ENCODE measurements around the gene CD86. TPM values are rescaled to one million over a fixed set of nuclear protein-coding genes. Genes with fewer than 3 reads are reported as not detected.

Gene CD86, protein sequence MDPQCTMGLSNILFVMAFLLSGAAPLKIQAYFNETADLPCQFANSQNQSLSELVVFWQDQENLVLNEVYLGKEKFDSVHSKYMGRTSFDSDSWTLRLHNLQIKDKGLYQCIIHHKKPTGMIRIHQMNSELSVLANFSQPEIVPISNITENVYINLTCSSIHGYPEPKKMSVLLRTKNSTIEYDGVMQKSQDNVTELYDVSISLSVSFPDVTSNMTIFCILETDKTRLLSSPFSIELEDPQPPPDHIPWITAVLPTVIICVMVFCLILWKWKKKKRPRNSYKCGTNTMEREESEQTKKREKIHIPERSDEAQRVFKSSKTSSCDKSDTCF
- not detected in 5 replicates for total RNA-seq (2022; extraction: Qiagen RNA extraction; ENCODE audit: low read depth)

DNA sequence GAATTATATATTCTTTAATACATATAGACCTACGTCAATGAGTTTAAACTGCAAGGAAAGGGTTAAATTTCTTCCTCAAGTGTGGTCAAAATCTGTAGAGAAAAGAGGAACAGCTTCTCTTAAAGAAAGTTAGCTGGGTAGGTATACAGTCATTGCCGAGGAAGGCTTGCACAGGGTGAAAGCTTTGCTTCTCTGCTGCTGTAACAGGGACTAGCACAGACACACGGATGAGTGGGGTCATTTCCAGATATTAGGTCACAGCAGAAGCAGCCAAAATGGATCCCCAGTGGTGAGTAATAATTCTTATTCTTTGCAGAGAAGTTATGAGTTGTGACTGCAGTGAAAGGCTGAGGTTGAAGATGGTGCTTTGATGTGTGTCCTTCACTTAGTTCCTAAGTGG, at the start of gene CD86:
TSS of gene CD86 (plus strand) at position 148 of the 400 bp plus-strand sequence. CDS start at position 276, 128 bp downstream.

DNA sequence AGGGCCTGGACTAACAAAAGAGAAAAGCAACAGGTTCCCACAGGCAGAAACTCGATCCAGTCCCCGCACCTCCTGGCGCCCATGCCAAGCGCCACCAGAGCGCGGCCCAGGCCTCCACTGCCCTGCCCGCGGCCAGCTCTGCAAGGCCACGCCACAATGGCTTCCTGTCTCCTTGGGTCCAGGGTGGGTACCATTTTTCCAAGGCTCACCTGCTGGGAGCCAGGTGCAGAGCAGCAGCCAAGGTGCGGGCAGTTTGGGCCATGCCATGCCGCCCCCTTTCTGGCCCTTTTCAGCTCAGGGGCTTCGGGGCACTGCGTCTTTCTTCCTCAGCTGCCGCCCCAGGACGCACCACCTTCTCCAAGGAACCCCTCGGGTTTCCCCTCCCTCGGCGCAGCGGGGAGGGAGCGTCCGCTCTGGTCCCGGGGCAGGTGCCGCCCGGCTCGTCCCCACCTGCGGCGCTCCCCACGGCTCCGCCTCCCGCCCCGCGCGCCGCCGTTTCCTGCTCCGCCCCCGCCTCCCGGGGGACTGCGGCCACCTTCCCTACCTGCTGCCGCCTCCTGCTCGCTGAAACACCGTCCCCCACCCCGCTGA, 33.3 kb upstream of the CD86 start, which contains the start of gene ILDR1:
TSS of gene ILDR1 (minus strand) at position 437 of the 591 bp plus-strand sequence. CDS start at position 267, 170 bp downstream.

Other genes starting within 250 kb of the CD86 start
- 9.7 to 15.0 TPM (median 11.1 TPM) in 5 replicates for gene IQCB1, start 220.3 kb upstream of the CD86 start, total RNA-seq (2022; extraction: Qiagen RNA extraction; ENCODE audit: low read depth)
- 2.1 to 3.1 TPM (median 2.4 TPM) in 5 replicates for gene EAF2, start 220.2 kb upstream of the CD86 start, total RNA-seq (2022; extraction: Qiagen RNA extraction; ENCODE audit: low read depth)
- 0.12 to 0.41 TPM (median 0.35 TPM) in 5 replicates for gene SLC15A2, start 161.0 kb upstream of the CD86 start, total RNA-seq (2022; extraction: Qiagen RNA extraction; ENCODE audit: low read depth)
- gene ILDR1, start 33.1 kb upstream of the CD86 start, total RNA-seq (2022; extraction: Qiagen RNA extraction; ENCODE audit: low read depth): not detected in 5 replicates
- not detected in 5 replicates for gene CASR, start 128.3 kb downstream of the CD86 start, total RNA-seq (2022; extraction: Qiagen RNA extraction; ENCODE audit: low read depth)